ENCODE results near the gene ZNF48.

The ZNF48 gene

GRCh38 chr16:30439720-30440348, 44.6 kb downstream of the ZNF48 start:
- DNase-seq (ENCODE audit: low read depth, low spot score): no peak

GRCh38 chr16:30443631-30444030, 48.4 kb downstream of the ZNF48 start:
- no peak for DNase-seq (ENCODE audit: low read depth, low spot score)

- DNase-seq (ENCODE audit: low read depth, low spot score): no peak
Observed at GRCh38 chr16:30444231-30445148, 49.3 kb downstream of the ZNF48 start.

GRCh38 chr16:30445149-30445407, 49.9 kb downstream of the ZNF48 start:
- no peak for DNase-seq (ENCODE audit: low read depth, low spot score)

- peak; percentile 86 for DNase-seq (ENCODE audit: low read depth, low spot score)
Observed at GRCh38 chr16:30445408-30446202, 50.4 kb downstream of the ZNF48 start, which contains the start of gene SEPHS2. Gene SEPHS2 (minus strand): TSS chr16:30445874. CDS start chr16:30445727, 147 bp downstream.

- DNase-seq (ENCODE audit: low read depth, low spot score): no peak
Observed at GRCh38 chr16:30446203-30446595, 51.0 kb downstream of the ZNF48 start.

- DNase-seq (ENCODE audit: low read depth, low spot score): no peak
Observed at GRCh38 chr16:30447512-30448226, 52.4 kb downstream of the ZNF48 start.

- DNase-seq (ENCODE audit: low read depth, low spot score): no peak
Observed at GRCh38 chr16:30449116-30449435, 53.9 kb downstream of the ZNF48 start.

Measured in activated CD4-positive, CD25-positive, alpha-beta regulatory T cell treated with anti-CD3 and anti-CD28 coated beads, Interleukin-2, amount 50 U/mL, for 16 hours (primary cell).